Smooth muscle cell (in vitro differentiated cells): ENCODE measurements around the gene JADE2. TPM values are rescaled to one million over a fixed set of nuclear protein-coding genes. Genes with fewer than 3 reads are reported as not detected.

Experiments
- DNase-seq: peaks from one replicate; lab custom pipeline; 2025; ENCODE audit not compliant: unreplicated experiment; lab: John Stamatoyannopoulos, UW
- H2AFZ ChIP-seq: fragments of 200-600 bp; sonication (generic); 2 replicates; pipeline ENCODE4 v1.6.0; 2016; ENCODE audit warnings: antibody characterized with exemption, low read depth, mild to moderate bottlenecking
- H3F3A ChIP-seq: fragments of 200-600 bp; sonication (generic); 2 replicates; pipeline ENCODE4 v1.6.0; 2017; ENCODE audit warnings: antibody characterized with exemption, low read depth
- H3K27ac ChIP-seq: fragments of 200-600 bp; sonication (generic); 2 replicates; pipeline ENCODE4 v1.5.1; 2016; ENCODE audit warnings: low read depth, mild to moderate bottlenecking
- H3K27me3 ChIP-seq: fragments of 200-600 bp; sonication (generic); 2 replicates; pipeline ENCODE4 v1.6.1; 2016; ENCODE audit warnings: low read depth, mild to moderate bottlenecking
- H3K36me3 ChIP-seq: fragments of 200-600 bp; sonication (generic); 2 replicates; pipeline ENCODE4 v1.5.1; 2016; ENCODE audit warnings: low read depth
- H3K4me1 ChIP-seq: fragments of 200-600 bp; sonication (generic); 2 replicates; pipeline ENCODE4 v1.5.1; 2016; ENCODE audit warnings: low read depth
- H3K4me2 ChIP-seq: fragments of 200-600 bp; sonication (generic); 2 replicates; pipeline ENCODE4 v1.6.0; 2016; ENCODE audit warnings: mild to moderate bottlenecking
- H3K4me3 ChIP-seq: fragments of 200-600 bp; sonication (generic); 2 replicates; pipeline ENCODE4 v1.5.1; 2016; ENCODE audit warnings: mild to moderate bottlenecking
- H3K79me2 ChIP-seq: fragments of 200-600 bp; sonication (generic); 2 replicates; pipeline ENCODE4 v1.6.0; 2016; ENCODE audit warnings: low read depth, mild to moderate bottlenecking
- H3K9ac ChIP-seq: fragments of 200-600 bp; sonication (generic); 2 replicates; pipeline ENCODE4 v1.6.0; 2016; ENCODE audit warnings: low read depth
- H3K9me3 ChIP-seq: fragments of 200-600 bp; sonication (generic); replicated peaks from 2 replicates; pipeline ENCODE4 v1.5.1; 2016; ENCODE audit warnings: low read depth
- H4K20me1 ChIP-seq: fragments of 200-600 bp; sonication (generic); 2 replicates; pipeline ENCODE4 v1.6.0; 2016; ENCODE audit warnings: low read depth
- WGBS: methylation state at CpG from one replicate; pipeline ENCODE4 v1.1.7; 2016; ENCODE audit warnings: low lambda C conversion rate; 5-methylcytosine and 5-hydroxymethylcytosine counted together
- polyA plus RNA-seq: library from polyadenylated mRNA; unstranded; fragments of >200 nt; fragmentation: Nextera tagmentation; extraction: Ambion mirVana; gene quantifications from 2 replicates; pipeline ENCODE4 v1.2.1, GENCODE V29; 2016
- total RNA-seq: library from RNA; depleted of rRNA; stranded (reverse); fragments of >200 nt; gene quantifications from 2 replicates; pipeline ENCODE4 v1.2.3, GENCODE V29; 2014
- TF ChIP-seq, protein P1 (sequence below): fragments of 200-600 bp; sonication (generic); IDR thresholded peaks from 2 replicates; pipeline ENCODE4 v1.5.1; 2017; ENCODE audit warnings: borderline replicate concordance, mild to moderate bottlenecking, antibody characterized with exemption; ENCODE audit not compliant: insufficient read depth, poor library complexity, severe bottlenecking

The JADE2 gene
- total and polyA plus RNA-seq, 2 experiments from 2014 or later: 4.3 to 18.0 TPM

DNA sequence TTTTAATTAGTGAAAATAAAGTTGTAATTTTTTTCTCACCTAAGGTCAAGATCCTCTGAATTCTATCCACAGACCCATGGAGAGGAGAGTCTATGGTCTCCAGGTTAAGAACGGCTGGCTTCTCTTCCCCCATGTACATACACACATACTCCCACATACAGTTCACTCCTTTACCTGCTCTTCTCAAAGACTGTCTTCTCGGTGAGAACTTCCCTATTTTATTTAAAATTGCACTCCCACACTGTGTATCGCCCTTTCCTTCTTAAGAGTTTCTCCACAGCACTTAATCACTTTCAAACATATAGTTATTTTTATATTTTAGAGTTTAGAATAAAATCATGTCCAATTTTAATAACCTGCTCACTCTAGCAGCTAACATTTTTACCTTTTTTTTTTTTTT is 3.6 kb upstream of the JADE2 start:
- DNase-seq: no peak

DNA sequence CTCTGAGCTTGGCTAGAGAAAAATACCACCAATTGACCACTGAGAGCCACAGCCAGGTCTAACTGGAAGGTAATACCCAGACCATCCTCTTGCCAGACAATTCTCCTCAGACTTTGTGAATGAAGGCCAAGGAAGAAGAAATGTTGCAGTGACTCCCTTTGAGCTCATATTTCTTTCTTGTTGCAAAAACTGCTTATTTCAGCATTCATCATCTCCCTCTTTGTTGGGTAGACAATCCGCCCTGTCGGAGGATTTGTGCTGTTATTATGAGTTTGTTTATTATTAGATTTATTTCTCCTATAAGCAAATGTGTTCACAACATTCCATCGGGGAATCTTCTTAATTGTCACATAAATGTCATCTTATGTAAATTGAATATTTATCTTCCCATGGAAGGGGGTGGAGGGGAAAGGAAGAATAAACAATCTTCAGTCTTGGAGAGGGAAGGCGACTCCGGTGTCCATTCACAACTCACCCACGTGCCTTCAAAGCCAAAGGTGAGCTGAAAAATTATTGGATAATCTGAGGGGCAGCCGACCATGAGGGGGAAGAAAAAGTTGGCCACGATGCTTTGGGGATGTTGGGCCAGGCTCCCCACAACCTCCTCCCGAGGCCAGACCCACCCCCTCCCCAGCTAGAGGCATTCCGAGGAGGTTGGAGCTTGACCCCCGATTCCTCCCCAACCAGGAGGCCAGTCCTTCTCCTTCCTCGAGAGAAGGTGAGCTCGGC is 1.8 kb upstream of the JADE2 start:
- Histone ChIP-seq H3K79me2 (peaks cover 9% of the 10 kb centered on the region), H3K4me1 (peaks cover 12% of the 10 kb centered on the region), H3F3A (peaks cover 9% of the 10 kb centered on the region), H3K9ac (no peak overlapping the region), H3K4me2 (peak overlapping the region; percentile 98), H3K36me3 (no peaks in the 10 kb centered on the region), H3K4me3 (peak overlapping the region; percentile 92), H3K9me3 (no peaks in the 10 kb centered on the region), H3K27ac (no peak overlapping the region), H3K27me3 (no peaks in the 10 kb centered on the region), H2AFZ (peak overlapping the region; percentile 95), H4K20me1 (no peaks in the 10 kb centered on the region)
- TF ChIP-seq, protein P1, sequence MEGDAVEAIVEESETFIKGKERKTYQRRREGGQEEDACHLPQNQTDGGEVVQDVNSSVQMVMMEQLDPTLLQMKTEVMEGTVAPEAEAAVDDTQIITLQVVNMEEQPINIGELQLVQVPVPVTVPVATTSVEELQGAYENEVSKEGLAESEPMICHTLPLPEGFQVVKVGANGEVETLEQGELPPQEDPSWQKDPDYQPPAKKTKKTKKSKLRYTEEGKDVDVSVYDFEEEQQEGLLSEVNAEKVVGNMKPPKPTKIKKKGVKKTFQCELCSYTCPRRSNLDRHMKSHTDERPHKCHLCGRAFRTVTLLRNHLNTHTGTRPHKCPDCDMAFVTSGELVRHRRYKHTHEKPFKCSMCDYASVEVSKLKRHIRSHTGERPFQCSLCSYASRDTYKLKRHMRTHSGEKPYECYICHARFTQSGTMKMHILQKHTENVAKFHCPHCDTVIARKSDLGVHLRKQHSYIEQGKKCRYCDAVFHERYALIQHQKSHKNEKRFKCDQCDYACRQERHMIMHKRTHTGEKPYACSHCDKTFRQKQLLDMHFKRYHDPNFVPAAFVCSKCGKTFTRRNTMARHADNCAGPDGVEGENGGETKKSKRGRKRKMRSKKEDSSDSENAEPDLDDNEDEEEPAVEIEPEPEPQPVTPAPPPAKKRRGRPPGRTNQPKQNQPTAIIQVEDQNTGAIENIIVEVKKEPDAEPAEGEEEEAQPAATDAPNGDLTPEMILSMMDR: no peak
- WGBS: 31% methylated on average over 12 of the region's 13 CpGs
- DNase-seq: no peak

More for the DNA sequence above, 3.6 kb upstream of the JADE2 start:
- H3K4me2 ChIP-seq: no peak overlapping the region
- 81% methylated on average over 3 of the region's 3 CpGs for WGBS
- H3K79me2 ChIP-seq: no peaks in the 10 kb centered on the region
- H4K20me1 ChIP-seq: no peaks in the 10 kb centered on the region
- H3K9ac ChIP-seq: no peak overlapping the region
- peaks cover 6% of the 10 kb centered on the region for H3K4me1 ChIP-seq
- no peaks in the 10 kb centered on the region for H3K36me3 ChIP-seq
- H3K9me3 ChIP-seq: no peaks in the 10 kb centered on the region
- H3K27me3 ChIP-seq: no peaks in the 10 kb centered on the region
- H3K4me3 ChIP-seq: no peak overlapping the region
- H2AFZ ChIP-seq: no peak overlapping the region
- no peak overlapping the region for H3K27ac ChIP-seq
- H3F3A ChIP-seq: peaks cover 9% of the 10 kb centered on the region
- TF ChIP-seq, protein P1: no peak

DNA sequence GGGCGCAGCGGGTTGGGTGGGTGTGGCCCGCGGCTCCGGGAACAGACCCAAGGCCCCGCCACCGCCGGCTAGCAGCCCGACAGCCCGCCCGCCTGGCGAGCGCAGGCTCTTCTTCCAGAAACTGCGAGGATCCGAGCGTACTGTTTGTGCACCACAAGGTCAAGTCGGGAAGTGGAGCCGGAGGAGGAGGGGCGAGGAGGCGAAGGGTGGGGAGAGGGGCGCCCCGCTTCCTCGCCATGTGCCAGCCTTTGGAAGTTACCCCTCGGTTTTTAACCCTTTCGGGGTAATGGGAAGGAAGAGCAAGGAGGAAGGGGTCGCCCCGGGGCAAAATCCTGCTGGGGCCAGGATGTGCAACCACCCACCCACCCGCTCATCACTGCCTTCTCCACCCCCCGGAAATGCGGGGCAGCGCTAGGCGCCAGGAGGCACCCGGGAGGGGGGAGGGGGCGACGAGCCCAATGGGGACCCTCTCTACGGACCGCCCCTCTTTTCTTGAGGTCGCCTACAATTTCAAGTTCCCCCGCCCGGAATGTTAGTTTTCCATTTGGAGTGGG is 1.1 kb upstream of the JADE2 start:
- Histone ChIP-seq H3K79me2 (peaks cover 15% of the 10 kb centered on the region), H3K36me3 (no peaks in the 10 kb centered on the region), H3K4me1 (peaks cover 12% of the 10 kb centered on the region), H2AFZ (peak overlapping the region; percentile 95), H3K27me3 (no peaks in the 10 kb centered on the region), H4K20me1 (peaks cover 4% of the 10 kb centered on the region), H3K4me3 (peak overlapping the region; percentile 92), H3K9me3 (no peaks in the 10 kb centered on the region), H3F3A (peaks cover 9% of the 10 kb centered on the region), H3K9ac (peak overlapping the region; percentile 67), H3K4me2 (peak overlapping the region; percentile 98), H3K27ac (peak overlapping the region; percentile 64)
- under 1% methylated on average over 26 of the region's 40 CpGs for WGBS
- peak; percentile 61 for DNase-seq
- TF ChIP-seq, protein P1: no peak
